GM12892 (cell line): ENCODE data around the gene KIF26A.
"Not testable (repeated sequence)": the region's sequence is repeated elsewhere in the genome, so short reads cannot be mapped to it uniquely, and the experiment has no call there.

Source experiments
- DNase-seq: peaks from one replicate; pipeline ENCODE4 v3.0.0; 2011; ENCODE audit not compliant: insufficient read length
- FAIRE-seq: peaks from 2 replicates; lab custom pipeline; 2011; peaks lifted over from hg19 to GRCh38; lab: Jason Lieb, UNC
- POLR2A ChIP-seq: IDR thresholded peaks from 2 replicates; pipeline ENCODE4 v1.6.1; 2011; ENCODE audit warnings: low read depth, low read length, control low read depth
- POLR2AphosphoS5 ChIP-seq: IDR thresholded peaks from 2 replicates; pipeline ENCODE4 v1.6.1; 2011; ENCODE audit warnings: low read depth, low read length, control low read depth
- TAF1 ChIP-seq: IDR thresholded peaks from 2 replicates; pipeline ENCODE4 v1.6.1; 2011; ENCODE audit warnings: low read depth, mild to moderate bottlenecking, control low read depth, low read length, borderline replicate concordance

KIF26A gene

DNA sequence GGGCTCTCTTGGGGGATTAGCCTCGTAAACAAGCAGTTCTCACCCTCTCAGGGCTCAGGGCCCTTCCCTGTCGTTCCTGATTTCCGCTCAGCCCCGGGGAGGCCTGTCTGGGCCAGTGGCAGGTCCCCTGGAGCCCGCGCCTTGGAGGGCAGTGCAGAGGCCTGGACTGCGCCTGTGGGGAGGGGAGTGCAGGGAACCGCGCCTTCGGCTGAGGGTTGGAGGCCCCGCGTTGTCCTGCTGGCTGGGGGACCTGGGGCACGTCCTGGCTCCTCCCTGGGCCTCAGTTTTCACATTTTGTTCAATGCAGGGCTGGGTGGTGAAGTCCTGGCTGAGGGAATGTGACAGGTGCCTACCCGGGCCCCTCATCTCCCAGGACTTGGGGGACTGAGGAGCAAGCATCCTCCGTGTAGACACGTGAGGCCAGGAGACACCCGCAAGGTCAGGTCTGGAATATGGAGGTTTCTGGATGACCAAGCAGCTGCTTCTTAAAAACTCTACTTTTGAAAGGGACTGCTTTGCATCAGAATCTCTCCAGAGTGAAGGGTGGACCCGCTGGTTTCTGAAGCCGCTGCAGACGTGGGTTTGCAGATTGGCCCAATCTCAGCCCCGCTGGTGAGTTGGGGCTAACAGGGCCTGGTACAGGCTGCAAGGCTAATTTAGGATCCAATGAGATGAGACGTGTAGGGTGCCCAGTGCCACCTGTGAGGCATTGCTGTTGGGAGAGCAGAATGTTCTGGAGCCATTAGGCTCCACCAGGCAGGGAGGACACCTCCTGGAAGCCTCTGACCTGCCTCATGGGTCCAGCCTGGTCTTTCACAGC is 80.2 kb downstream of the KIF26A start:
- DNase-seq (no peak), FAIRE-seq (no peak)
- TF ChIP-seq POLR2A: no peak
- TF ChIP-seq TAF1: no peak
- no peak for TF ChIP-seq POLR2AphosphoS5

- DNase-seq: no peak
- TF ChIP-seq POLR2AphosphoS5: no peak
- no peak for TF ChIP-seq POLR2A
- no peak for TF ChIP-seq TAF1
- FAIRE-seq: no peak
These were observed 81.4 kb downstream of the KIF26A start for GRCh38 chr14:104219731-104220214.

GRCh38 chr14:104220215-104221070 is 82.1 kb downstream of the KIF26A start:
- TF ChIP-seq POLR2A (no peak), POLR2AphosphoS5 (no peak), TAF1 (no peak)
- no peak for DNase-seq

DNA sequence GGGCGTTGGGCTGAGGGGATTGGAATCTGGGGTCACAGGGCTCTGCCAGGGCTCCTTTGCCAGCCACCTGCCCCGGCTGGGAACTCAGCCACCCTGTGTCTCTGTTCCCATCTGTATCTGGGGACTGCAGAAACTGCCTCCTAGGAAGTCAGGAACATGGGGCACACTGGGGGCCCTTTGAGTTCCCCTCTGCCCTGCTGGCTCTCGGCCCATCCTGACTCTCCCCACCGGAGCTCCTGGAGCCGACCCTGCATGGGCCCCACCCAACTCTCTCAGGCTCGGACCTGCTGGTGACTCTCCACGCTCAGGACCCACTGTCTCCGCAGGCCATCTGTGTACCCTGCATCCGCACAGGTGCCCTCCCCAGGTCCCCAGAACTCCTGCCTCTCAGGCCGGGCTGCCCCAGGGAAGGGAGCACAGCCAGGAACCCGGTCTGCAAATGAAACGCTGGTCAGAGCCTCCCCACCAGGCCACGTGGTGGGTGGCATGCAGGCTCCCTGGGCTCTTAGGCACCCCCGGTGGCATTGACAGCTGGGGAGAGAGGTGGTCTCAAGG is 82.8 kb downstream of the KIF26A start:
- DNase-seq: no peak
- TF ChIP-seq TAF1 (no peak), POLR2AphosphoS5 (no peak), POLR2A (no peak)
- FAIRE-seq: no peak

More at GRCh38 chr14:104220215-104221070, 82.1 kb downstream of the KIF26A start:
- FAIRE-seq: no peak

- TF ChIP-seq POLR2A (no peak), POLR2AphosphoS5 (no peak)
- DNase-seq (no peak), FAIRE-seq (no peak)
These were observed 83.4 kb downstream of the KIF26A start for GRCh38 chr14:104221636-104222369.

DNA sequence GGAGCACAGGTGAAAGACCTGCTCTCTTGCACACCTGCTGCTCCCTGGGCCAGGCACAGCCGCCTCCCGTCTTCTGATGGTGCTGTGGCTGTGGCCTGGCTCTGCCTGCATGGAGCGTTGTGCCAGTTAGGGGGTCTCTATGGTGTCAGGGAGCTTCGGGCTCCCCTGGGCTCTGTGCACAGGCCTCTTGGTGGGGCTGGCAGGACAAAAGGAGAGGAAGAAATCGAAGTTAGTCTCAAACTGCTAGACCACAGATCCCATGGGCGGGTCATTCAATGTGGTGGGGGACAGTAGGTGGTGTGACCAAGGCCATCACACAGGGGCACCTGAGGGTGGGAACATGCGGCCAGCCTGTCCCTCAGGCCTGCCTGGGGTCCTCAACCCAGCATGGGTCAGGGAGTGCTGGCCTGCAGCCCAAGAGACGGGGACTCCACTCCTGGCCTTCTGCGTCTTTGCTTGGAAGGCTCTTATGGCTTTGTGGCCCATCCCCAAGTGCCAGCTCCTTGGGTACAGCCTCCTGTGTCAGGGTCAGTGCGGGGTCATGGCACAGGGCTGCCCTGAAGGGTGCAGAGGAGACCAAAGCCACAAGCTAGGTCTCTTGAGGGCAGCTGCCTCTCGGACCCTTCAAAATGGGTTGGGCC is 84.1 kb downstream of the KIF26A start:
- DNase-seq: no peak
- FAIRE-seq: no peak
- TF ChIP-seq POLR2A (no peak), TAF1 (no peak), POLR2AphosphoS5 (no peak)

- no peak for DNase-seq
- no peak for TF ChIP-seq POLR2AphosphoS5
- TF ChIP-seq TAF1: no peak
- TF ChIP-seq POLR2A: no peak
- no peak for FAIRE-seq
These were observed 85.0 kb downstream of the KIF26A start for GRCh38 chr14:104223101-104224041.

DNA sequence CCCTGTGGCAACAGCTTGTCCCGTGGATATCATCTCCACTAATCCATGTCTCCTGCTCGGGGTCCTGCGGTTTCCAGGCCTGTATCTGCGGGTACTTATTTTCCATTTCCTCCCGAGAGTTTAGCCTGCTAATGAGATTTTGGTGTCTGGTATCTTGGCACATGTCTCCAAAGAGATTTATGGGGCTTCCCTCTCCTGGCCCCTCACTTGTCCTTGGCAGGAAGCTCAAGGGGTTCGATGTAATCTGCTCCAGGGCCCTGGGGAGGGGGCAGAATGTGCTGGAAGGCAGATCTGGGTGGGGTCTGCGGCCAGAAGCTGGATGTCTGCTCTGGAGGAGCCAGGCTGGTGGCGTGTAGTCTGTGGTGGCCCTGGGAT is 85.7 kb downstream of the KIF26A start:
- no peak for FAIRE-seq
- DNase-seq: no peak
- TF ChIP-seq POLR2AphosphoS5: no peak
- no peak for TF ChIP-seq TAF1
- no peak for TF ChIP-seq POLR2A

DNA sequence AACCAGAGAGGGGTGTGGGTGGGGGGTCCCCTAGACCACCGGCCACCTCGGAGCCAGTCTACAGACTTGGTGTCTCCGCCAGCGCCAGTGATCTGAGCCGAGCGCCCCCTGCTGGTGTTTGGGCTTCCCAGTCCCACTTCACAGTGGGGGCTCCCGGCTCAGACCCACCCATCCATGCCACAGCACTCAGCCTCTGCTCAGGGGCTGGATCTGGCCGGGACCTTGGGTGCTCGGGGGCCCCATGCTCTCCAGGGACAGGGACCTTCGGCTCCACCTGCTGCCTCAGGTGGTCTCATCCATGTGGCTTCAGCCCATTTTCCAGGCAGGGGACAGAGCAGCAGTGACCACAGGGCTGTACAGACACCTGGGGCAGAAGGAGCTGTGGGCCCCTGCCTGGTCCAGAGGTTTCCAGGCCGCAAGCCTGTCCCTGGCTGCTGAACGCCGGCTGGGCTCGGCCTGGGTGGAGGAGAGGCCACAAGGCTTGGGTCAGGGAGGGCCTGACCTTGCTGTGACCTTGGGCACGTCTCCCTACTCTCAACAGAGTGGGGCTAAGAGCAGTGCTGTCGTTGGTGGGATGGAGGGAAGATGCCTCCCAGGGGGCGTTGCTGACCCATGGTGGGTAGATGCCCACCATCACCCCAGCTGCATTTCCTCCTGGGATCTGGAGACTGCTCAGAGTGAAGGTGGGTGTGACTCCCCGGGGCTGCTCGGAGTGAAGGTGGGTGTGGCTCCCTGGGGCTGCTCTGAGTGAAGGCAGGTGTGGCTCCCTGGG is 86.3 kb downstream of the KIF26A start:
- DNase-seq: peak; percentile 49
- FAIRE-seq: no peak
- TF ChIP-seq POLR2AphosphoS5: no peak
- no peak for TF ChIP-seq POLR2A

DNA sequence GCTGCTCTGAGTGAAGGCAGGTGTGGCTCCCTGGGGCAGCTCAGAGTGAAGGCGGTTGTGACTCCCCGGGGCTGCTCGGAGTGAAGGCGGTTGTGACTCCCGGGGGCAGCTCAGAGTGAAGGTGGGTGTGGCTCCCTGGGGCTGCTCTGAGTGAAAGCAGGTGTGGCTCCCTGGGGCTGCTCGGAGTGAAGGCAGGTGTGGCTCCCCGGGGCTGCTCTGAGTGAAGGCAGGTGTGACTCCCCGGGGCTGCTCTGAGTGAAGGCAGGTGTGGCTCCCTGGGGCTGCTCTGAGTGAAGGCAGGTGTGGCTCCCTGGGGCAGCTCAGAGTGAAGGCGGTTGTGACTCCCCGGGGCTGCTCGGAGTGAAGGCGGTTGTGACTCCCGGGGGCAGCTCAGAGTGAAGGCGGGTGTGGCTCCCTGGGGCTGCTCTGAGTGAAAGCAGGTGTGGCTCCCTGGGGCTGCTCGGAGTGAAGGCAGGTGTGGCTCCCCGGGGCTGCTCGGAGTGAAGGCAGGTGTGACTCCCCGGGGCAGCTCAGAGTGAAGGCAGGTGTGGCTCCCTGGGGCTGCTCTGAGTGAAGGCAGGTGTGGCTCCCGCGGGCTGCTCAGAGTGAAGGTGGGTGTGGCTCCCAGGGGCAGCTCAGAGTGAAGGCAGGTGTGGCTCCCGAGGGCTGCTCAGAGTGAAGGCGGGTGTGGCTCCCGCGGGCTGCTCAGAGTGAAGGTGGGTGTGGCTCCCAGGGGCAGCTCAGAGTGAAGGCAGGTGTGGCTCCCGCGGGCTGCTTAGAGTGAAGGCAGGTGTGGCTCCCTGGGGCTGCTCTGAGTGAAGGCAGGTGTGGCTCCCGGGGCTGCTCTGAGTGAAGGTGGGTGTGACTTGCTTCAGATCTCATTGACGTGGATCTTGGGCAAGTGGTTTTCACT is 87.1 kb downstream of the KIF26A start:
- not testable (repeated sequence) for DNase-seq, FAIRE-seq
